Ishikawa (cell line): ENCODE results near the gene MPZ.

Source experiments
- CREB1 ChIP-seq: IDR thresholded peaks from 2 replicates; pipeline ENCODE4 v1.6.1; 2012; ENCODE audit warnings: low read depth
- EP300 ChIP-seq: IDR thresholded peaks from 2 replicates; pipeline ENCODE4 v1.6.1; 2012; ENCODE audit warnings: borderline replicate concordance
- FOXM1 ChIP-seq: IDR thresholded peaks from 2 replicates; pipeline ENCODE4 v1.6.1; 2012; ENCODE audit warnings: low read depth, borderline replicate concordance
- MAX ChIP-seq: IDR thresholded peaks from 2 replicates; pipeline ENCODE4 v1.6.1; 2012
- NFIC ChIP-seq: IDR thresholded peaks from 2 replicates; pipeline ENCODE4 v1.6.1; 2012
- RAD21 ChIP-seq: IDR thresholded peaks from 2 replicates; pipeline ENCODE4 v1.6.1; 2012; ENCODE audit warnings: low read depth
- TAF1 ChIP-seq: IDR thresholded peaks from 2 replicates; pipeline ENCODE4 v1.6.1; 2012; ENCODE audit warnings: low read depth, mild to moderate bottlenecking
- TCF12 ChIP-seq: IDR thresholded peaks from 2 replicates; pipeline ENCODE4 v1.6.1; 2012; ENCODE audit warnings: low read depth
- TEAD4 ChIP-seq: IDR thresholded peaks from 2 replicates; pipeline ENCODE4 v1.6.1; 2012
- ZBTB7A ChIP-seq: IDR thresholded peaks from 2 replicates; pipeline ENCODE4 v1.6.1; 2012; ENCODE audit warnings: low read depth
- TF ChIP-seq, protein P1 (sequence below): IDR thresholded peaks from 2 replicates; pipeline ENCODE4 v1.6.1; 2012; ENCODE audit warnings: low read depth, mild to moderate bottlenecking
- TF ChIP-seq, protein P2 (sequence below): IDR thresholded peaks from 2 replicates; pipeline ENCODE4 v1.6.1; 2012

DNA sequence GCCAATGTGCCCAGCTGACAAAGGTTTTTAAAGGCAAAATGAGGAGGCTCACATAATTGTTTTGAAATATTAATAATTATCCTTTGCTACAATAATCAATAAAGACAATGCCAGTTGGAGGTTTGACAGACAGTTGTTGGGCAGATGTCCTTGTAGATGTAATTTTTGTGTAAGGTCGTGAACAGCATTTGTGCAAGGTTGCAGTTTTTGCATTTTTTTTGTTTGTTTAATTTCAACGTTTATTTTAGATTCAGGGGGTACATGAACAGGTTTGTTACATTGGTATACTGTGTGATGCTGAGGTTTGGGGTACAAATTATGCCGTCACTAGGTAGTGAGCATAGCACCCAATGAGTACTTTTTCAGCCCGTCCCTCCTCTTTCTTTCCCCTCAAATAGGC lies 9.3 kb downstream of the MPZ start:
- TF ChIP-seq, protein P1, sequence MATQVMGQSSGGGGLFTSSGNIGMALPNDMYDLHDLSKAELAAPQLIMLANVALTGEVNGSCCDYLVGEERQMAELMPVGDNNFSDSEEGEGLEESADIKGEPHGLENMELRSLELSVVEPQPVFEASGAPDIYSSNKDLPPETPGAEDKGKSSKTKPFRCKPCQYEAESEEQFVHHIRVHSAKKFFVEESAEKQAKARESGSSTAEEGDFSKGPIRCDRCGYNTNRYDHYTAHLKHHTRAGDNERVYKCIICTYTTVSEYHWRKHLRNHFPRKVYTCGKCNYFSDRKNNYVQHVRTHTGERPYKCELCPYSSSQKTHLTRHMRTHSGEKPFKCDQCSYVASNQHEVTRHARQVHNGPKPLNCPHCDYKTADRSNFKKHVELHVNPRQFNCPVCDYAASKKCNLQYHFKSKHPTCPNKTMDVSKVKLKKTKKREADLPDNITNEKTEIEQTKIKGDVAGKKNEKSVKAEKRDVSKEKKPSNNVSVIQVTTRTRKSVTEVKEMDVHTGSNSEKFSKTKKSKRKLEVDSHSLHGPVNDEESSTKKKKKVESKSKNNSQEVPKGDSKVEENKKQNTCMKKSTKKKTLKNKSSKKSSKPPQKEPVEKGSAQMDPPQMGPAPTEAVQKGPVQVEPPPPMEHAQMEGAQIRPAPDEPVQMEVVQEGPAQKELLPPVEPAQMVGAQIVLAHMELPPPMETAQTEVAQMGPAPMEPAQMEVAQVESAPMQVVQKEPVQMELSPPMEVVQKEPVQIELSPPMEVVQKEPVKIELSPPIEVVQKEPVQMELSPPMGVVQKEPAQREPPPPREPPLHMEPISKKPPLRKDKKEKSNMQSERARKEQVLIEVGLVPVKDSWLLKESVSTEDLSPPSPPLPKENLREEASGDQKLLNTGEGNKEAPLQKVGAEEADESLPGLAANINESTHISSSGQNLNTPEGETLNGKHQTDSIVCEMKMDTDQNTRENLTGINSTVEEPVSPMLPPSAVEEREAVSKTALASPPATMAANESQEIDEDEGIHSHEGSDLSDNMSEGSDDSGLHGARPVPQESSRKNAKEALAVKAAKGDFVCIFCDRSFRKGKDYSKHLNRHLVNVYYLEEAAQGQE, result no peak
- TF ChIP-seq ZBTB7A (no peak), FOXM1 (no peak), RAD21 (no peak), NFIC (no peak), MAX (no peak), TEAD4 (no peak), EP300 (no peak), TCF12 (no peak), CREB1 (no peak), TAF1 (no peak)
- TF ChIP-seq, protein P2, sequence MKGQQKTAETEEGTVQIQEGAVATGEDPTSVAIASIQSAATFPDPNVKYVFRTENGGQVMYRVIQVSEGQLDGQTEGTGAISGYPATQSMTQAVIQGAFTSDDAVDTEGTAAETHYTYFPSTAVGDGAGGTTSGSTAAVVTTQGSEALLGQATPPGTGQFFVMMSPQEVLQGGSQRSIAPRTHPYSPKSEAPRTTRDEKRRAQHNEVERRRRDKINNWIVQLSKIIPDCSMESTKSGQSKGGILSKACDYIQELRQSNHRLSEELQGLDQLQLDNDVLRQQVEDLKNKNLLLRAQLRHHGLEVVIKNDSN, result no peak
